EH (cell line): ENCODE measurements around the gene OR4C15.

Source experiments
- DNase-seq: peaks from one replicate; pipeline ENCODE4 v3.0.0-alpha.2; 2015; ENCODE audit warnings: low read depth

The OR4C15 gene

DNA sequence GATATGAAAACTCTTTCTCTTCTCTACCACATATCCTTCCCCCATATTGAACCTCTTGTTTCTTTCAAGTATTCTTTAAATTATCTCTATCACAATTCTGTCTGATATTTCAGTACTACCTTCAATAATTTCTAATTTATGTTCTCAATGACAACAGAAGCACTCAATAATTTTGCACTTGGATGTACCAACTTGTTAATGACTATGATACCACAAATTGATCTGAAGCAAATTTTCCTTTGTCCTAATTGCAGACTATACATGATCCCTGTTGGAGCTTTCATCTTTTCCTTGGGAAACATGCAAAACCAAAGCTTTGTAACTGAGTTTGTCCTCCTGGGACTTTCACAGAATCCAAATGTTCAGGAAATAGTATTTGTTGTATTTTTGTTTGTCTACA lies at the start of gene OR4C15:
Gene OR4C15, plus strand, starts transcription at position 301 of the 400 bp plus-strand sequence. Its CDS starts 0 bp downstream, at position 301.
- DNase-seq: no peak

DNA sequence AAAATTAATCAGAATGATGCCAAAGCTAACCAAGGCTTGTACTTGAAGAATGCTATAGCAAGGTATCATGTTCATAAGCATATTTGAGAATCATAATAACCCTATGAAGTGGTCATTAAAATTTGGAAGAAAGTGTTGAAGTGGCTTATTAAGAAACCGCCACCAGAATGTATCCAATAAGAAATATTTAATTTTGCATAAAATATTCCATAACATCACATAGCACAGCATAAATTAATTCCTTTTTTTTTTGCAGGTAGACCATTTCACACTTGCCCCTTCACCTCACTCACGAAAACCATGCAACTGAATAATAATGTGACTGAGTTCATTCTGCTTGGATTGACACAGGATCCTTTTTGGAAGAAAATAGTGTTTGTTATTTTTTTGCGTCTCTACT lies 17.6 kb downstream of the OR4C15 start, which contains the start of gene OR4C16:
Gene OR4C16, plus strand, starts transcription at position 301 of the 400 bp plus-strand sequence. Its CDS starts 0 bp downstream, at position 301.
- no peak for DNase-seq

DNA sequence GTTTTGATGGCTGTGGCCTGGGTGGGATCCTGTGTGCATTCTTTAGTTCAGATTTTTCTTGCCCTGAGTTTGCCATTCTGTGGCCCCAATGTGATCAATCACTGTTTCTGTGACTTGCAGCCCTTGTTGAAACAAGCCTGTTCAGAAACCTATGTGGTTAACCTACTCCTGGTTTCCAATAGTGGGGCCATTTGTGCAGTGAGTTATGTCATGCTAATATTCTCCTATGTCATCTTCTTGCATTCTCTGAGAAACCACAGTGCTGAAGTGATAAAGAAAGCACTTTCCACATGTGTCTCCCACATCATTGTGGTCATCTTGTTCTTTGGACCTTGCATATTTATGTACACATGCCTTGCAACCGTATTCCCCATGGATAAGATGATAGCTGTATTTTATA lies 18.3 kb downstream of the OR4C15 start:
- no peak for DNase-seq
